H1 (cell line): ENCODE data around the gene MARK3. TPM values are rescaled to one million over a fixed set of nuclear protein-coding genes. Genes with fewer than 3 reads are reported as not detected.
A peak's percentile ranks its signal among the peaks of the same experiment; 100 is the strongest.

ENCODE experiments used
- CTCF ChIA-PET: fragments of 300-600 bp; sonication (Branson Sonifier 250); formaldehyde crosslinking; loops from one replicate; lab custom pipeline; 2021; ENCODE audit not compliant: partially characterized antibody; lab: Charles Lee
- POLR2A ChIA-PET: fragments of 300-600 bp; sonication (Branson Sonifier 250); formaldehyde crosslinking; loops from one replicate; lab custom pipeline; 2021; ENCODE audit warnings: inconsistent platforms; ENCODE audit not compliant: partially characterized antibody; lab: Charles Lee
- DNase-seq, 2 experiments: peaks; one replicate each; pipeline versions ENCODE4 v3.0.0 to v3.0.0-alpha.2; 2010 to 2022; ENCODE audit warnings: low spot score in 2 of 2, low read depth in 1 of 2, mixed read lengths in 1 of 2
- FAIRE-seq: peaks from 2 replicates; lab custom pipeline; 2011; peaks lifted over from hg19 to GRCh38; lab: Jason Lieb, UNC
- H2AFZ ChIP-seq: 2 replicates; pipeline ENCODE4 v1.8.1; 2012; ENCODE audit warnings: low read length, inconsistent platforms
- H2AK5ac ChIP-seq: 2 replicates; pipeline ENCODE4 v1.6.1; 2013; ENCODE audit warnings: low read depth, low read length
- H2BK120ac ChIP-seq: replicated peaks from 2 replicates; pipeline ENCODE3; 2013; ENCODE audit warnings: low read depth, low read length, inconsistent platforms
- H2BK12ac ChIP-seq: 2 replicates; pipeline ENCODE4 v1.6.1; 2013; ENCODE audit warnings: low read depth, low read length
- H2BK15ac ChIP-seq: 2 replicates; pipeline ENCODE4 v1.6.1; 2013; ENCODE audit warnings: low read length
- H2BK20ac ChIP-seq: 2 replicates; pipeline ENCODE4 v1.6.1; 2013; ENCODE audit warnings: low read length
- H2BK5ac ChIP-seq: 2 replicates; pipeline ENCODE4 v1.6.1; 2013; ENCODE audit warnings: low read depth, low read length
- H3K14ac ChIP-seq: 2 replicates; pipeline ENCODE4 v1.6.1; 2013; ENCODE audit warnings: inconsistent platforms; ENCODE audit not compliant: insufficient read length
- H3K18ac ChIP-seq: 2 replicates; pipeline ENCODE4 v1.6.1; 2013; ENCODE audit warnings: low read length; ENCODE audit errors: extremely low read depth
- H3K23ac ChIP-seq: 2 replicates; pipeline ENCODE4 v1.6.1; 2013; ENCODE audit warnings: inconsistent platforms; ENCODE audit not compliant: insufficient read length
- H3K23me2 ChIP-seq: 2 replicates; pipeline ENCODE4 v1.6.1; 2013; ENCODE audit warnings: low read depth, low read length
- H3K27ac ChIP-seq: 2 replicates; pipeline ENCODE4 v1.6.1; 2011; ENCODE audit warnings: low read depth, low read length, inconsistent platforms
- H3K27me3 ChIP-seq, 4 experiments: replicated peaks in 1 of 4; 1 replicate in 1 of 4; 2 replicates in 3 of 4; pipeline versions ENCODE4 v1.6.1 to v1.8.1; 2011 to 2013; ENCODE audit warnings: low read length in 3 of 4, mild to moderate bottlenecking in 3 of 4, inconsistent platforms in 2 of 4, mixed read lengths in 2 of 4, moderate library complexity in 1 of 4; ENCODE audit not compliant: control insufficient read depth in 3 of 4, insufficient read depth in 3 of 4; ENCODE audit errors: extremely low read depth in 1 of 4
- H3K36me3 ChIP-seq, 4 experiments: 2 replicates each; pipeline versions ENCODE4 v1.6.1 to v1.8.1; 2011 to 2013; ENCODE audit warnings: mild to moderate bottlenecking in 4 of 4, low read length in 3 of 4, moderate library complexity in 2 of 4, control low read depth in 1 of 4, inconsistent platforms in 1 of 4; ENCODE audit not compliant: insufficient read depth in 4 of 4, control insufficient read depth in 2 of 4
- H3K4ac ChIP-seq: replicated peaks from 2 replicates; pipeline ENCODE3; 2013; ENCODE audit warnings: low read length, low read depth, mixed read lengths, inconsistent platforms; ENCODE audit not compliant: insufficient read length
- H3K4me1 ChIP-seq, 4 experiments: replicated peaks in 1 of 4; 1 replicate in 1 of 4; 2 replicates in 3 of 4; pipeline versions ENCODE4 v1.6.1 to v1.8.1; 2011 to 2013; ENCODE audit warnings: low read length in 3 of 4, inconsistent platforms in 2 of 4, mixed read lengths in 1 of 4; ENCODE audit not compliant: insufficient read depth in 4 of 4, control insufficient read depth in 3 of 4
- H3K4me2 ChIP-seq, 2 experiments: 2 replicates each; pipeline versions ENCODE4 v1.6.1 to v1.8.1; 2011 to 2013; ENCODE audit warnings: low read depth in 2 of 2, low read length in 2 of 2, control low read depth in 1 of 2, inconsistent platforms in 1 of 2, mild to moderate bottlenecking in 1 of 2; ENCODE audit not compliant: insufficient read depth in 1 of 2
- H3K4me3 ChIP-seq, 4 experiments: fragments of 200-600, 300-600 bp in 1 of 4; sonication (generic), shearing (Covaris generic), sonication (Bioruptor Twin) in 1 of 4; 2 replicates each; pipeline versions ENCODE4 v1.5.1 to v1.8.1; 2011 to 2016; ENCODE audit warnings: low read length in 4 of 4, low read depth in 3 of 4, control low read depth in 2 of 4, inconsistent platforms in 2 of 4, mild to moderate bottlenecking in 2 of 4, mixed read lengths in 1 of 4, moderate library complexity in 1 of 4; ENCODE audit not compliant: insufficient read depth in 2 of 4; ENCODE audit errors: extremely low read depth in 1 of 4
- H3K56ac ChIP-seq: replicated peaks from 2 replicates; pipeline ENCODE3; 2013; ENCODE audit warnings: low read depth, mild to moderate bottlenecking, mixed read lengths, low read length, inconsistent platforms; ENCODE audit not compliant: insufficient read length
- H3K79me1 ChIP-seq: 2 replicates; pipeline ENCODE4 v1.6.1; 2013; ENCODE audit warnings: low read depth, low read length, control low read depth
- H3K79me2 ChIP-seq, 2 experiments: 2 replicates each; pipeline versions ENCODE4 v1.6.1 to v1.8.1; 2012 to 2013; ENCODE audit warnings: low read length in 2 of 2, mild to moderate bottlenecking in 2 of 2, inconsistent platforms in 1 of 2; ENCODE audit not compliant: insufficient read depth in 2 of 2, control insufficient read depth in 1 of 2
- H3K9ac ChIP-seq, 4 experiments: replicated peaks in 1 of 4; 1 replicate in 1 of 4; 2 replicates in 3 of 4; pipeline versions ENCODE4 v1.6.1 to v1.8.1; 2011 to 2013; ENCODE audit warnings: low read depth in 3 of 4, low read length in 3 of 4, control low read depth in 2 of 4, mild to moderate bottlenecking in 2 of 4, moderate library complexity in 2 of 4, inconsistent platforms in 1 of 4; ENCODE audit errors: extremely low read depth in 1 of 4
- H3K9me3 ChIP-seq, 2 experiments: 2 replicates each; pipeline versions ENCODE4 v1.6.1 to v1.8.1; 2012 to 2013; ENCODE audit warnings: mild to moderate bottlenecking in 2 of 2, moderate library complexity in 2 of 2, control low read depth in 1 of 2, inconsistent platforms in 1 of 2, low read depth in 1 of 2, low read length in 1 of 2, mixed read lengths in 1 of 2; ENCODE audit not compliant: insufficient read depth in 2 of 2
- H4K20me1 ChIP-seq, 2 experiments: replicated peaks in 1 of 2; 2 replicates each; pipeline versions ENCODE3 to v1.8.1; 2011 to 2013; ENCODE audit warnings: inconsistent platforms in 2 of 2, low read length in 2 of 2, mild to moderate bottlenecking in 1 of 2; ENCODE audit not compliant: insufficient read depth in 2 of 2, control insufficient read depth in 1 of 2
- H4K5ac ChIP-seq: 2 replicates; pipeline ENCODE4 v1.6.1; 2013; ENCODE audit warnings: low read length, low read depth, mixed read lengths, inconsistent platforms; ENCODE audit not compliant: insufficient read length
- H4K8ac ChIP-seq: 2 replicates; pipeline ENCODE4 v1.8.0; 2013; ENCODE audit warnings: mild to moderate bottlenecking, moderate library complexity, low read length, inconsistent platforms; ENCODE audit not compliant: insufficient read depth; ENCODE audit errors: extremely low read depth
- H4K91ac ChIP-seq: replicated peaks from 2 replicates; pipeline ENCODE3; 2013; ENCODE audit warnings: low read length, mixed read lengths, inconsistent platforms; ENCODE audit not compliant: insufficient read length
- BACH1 ChIP-seq: IDR thresholded peaks from 2 replicates; pipeline ENCODE4 v1.6.1; 2012; ENCODE audit warnings: low read length, improper control_type of control experiment
- CEBPB ChIP-seq: IDR thresholded peaks from 2 replicates; pipeline ENCODE4 v1.6.1; 2012; ENCODE audit warnings: low read depth, low read length
- NANOG ChIP-seq: IDR thresholded peaks from 2 replicates; pipeline ENCODE4 v1.6.1; 2011; ENCODE audit warnings: low read length, low read depth, mild to moderate bottlenecking, inconsistent platforms; ENCODE audit not compliant: insufficient read depth, poor library complexity, severe bottlenecking
- WGBS, 2 experiments: shearing (Covaris generic) in 1 of 2; methylation state at CpG; one replicate each; pipeline versions ENCODE4 v1.1.6 to v1.1.7; 2013 to 2015; ENCODE audit warnings: low lambda C conversion rate in 2 of 2, mixed read lengths in 2 of 2, inconsistent platforms in 1 of 2, low coverage in 1 of 2, missing lambda C conversion rate in 1 of 2; ENCODE audit not compliant: insufficient replicate concordance in 2 of 2, insufficient coverage in 1 of 2, insufficient read length in 1 of 2; ENCODE audit errors: extremely low coverage in 1 of 2, missing lambda C conversion rate in 1 of 2; 5-methylcytosine and 5-hydroxymethylcytosine counted together
- polyA plus RNA-seq, 7 experiments: library from polyadenylated mRNA; depleted of rRNA in 3 of 7; stranded (reverse) in 5 of 7; unstranded in 2 of 7; fragments of >200 nt in 5 of 7; fragments of 200-250 nt in 2 of 7; gene quantifications; 1 replicate in 5 of 7; 2 replicates in 1 of 7; 4 replicates in 1 of 7; pipeline versions ENCODE4 v1.2.1 to v1.2.3, GENCODE V29; 2011 to 2013; ENCODE audit warnings: missing spikeins in 2 of 7, mixed read lengths in 2 of 7
- total RNA-seq: library from RNA; stranded (reverse); fragmentation: NEBNext Ultra II Directional; extraction: Animal tissue kit (Norgen Biotek cat#: 25700); gene quantifications from 2 replicates; pipeline ENCODE4 v1.2.1, GENCODE V29; 2021

Gene MARK3
- total and polyA plus RNA-seq, 2 of the 8 experiments (the other 6 are each of a cell fraction or from before 2014, with no cell fraction given): 39.4 to 76.9 TPM

DNA sequence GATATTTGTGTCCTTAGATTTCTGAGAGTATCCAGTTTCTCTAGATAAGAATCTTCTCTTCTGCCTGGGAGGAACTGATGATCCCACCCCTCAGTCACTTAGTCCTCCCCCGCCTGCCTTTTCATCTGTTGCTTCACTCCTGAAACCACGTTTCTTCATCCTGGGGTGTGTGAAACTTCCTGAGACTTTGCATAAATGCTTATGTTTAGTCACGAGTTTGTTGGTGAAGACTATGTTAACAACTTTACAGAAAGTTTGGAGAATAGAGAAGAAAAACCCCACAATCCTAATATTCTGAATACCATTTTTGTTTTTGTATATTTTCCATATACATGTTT is 33.2 kb downstream of the MARK3 start:
- H3K27ac ChIP-seq: no peak overlapping the region
- ChIA-PET CTCF (interaction anchor here (0.6 to 2.2 kb wide), 4 partner anchors 24 to 1201 kb away, joined by 3 to 7 read pairs (median 3); no protein-coding TSS in a partner anchor), POLR2A (no interaction called here)
- DNase-seq: no peak
- no peak overlapping the region for H2BK20ac ChIP-seq
- no peak for FAIRE-seq
- H4K20me1 ChIP-seq: peaks cover 0 to 6% of the 10 kb centered on the region in 2 experiments
- H3K79me2 ChIP-seq: peaks cover 0 to 56% of the 10 kb centered on the region in 2 experiments; a peak in 2 of 4 replicates
- TF ChIP-seq NANOG (no peak), CEBPB (0 out of 2 replicates have a peak, but pooled peaks have one; percentile 54), BACH1 (no peak)
- H3K23me2 ChIP-seq: no peaks in the 10 kb centered on the region
- H3K14ac ChIP-seq: no peak overlapping the region
- no peak overlapping the region for H2AK5ac ChIP-seq
- H2BK5ac ChIP-seq: no peak overlapping the region
- H3K79me1 ChIP-seq: 0 out of 2 replicates have a peak, but pooled peaks cover 3% of the 10 kb centered on the region
- H4K5ac ChIP-seq: no peak overlapping the region
- no peak overlapping the region for H4K8ac ChIP-seq
- H3K4me2 ChIP-seq: no peak overlapping the region
- H3K36me3 ChIP-seq: peaks cover 0 to 12% (median 2%) of the 10 kb centered on the region in 4 experiments; a peak in 1 of 8 replicates
- no peak overlapping the region for H3K56ac ChIP-seq
- H3K18ac ChIP-seq: no peak overlapping the region
- no peak overlapping the region for H2BK12ac ChIP-seq
- no peak overlapping the region for H2BK15ac ChIP-seq
- H3K9ac ChIP-seq: no peak overlapping the region
- no peak overlapping the region for H3K23ac ChIP-seq
- 58% methylated on average over 3 of the region's 3 CpGs; no CpG with 5 or more reads in 1 of the 2 experiments for WGBS, 2 experiments
- no peak overlapping the region for H4K91ac ChIP-seq
- H3K4ac ChIP-seq: no peak overlapping the region
- no peaks in the 10 kb centered on the region for H3K27me3 ChIP-seq
- no peak overlapping the region for H3K4me3 ChIP-seq
- no peak overlapping the region for H2BK120ac ChIP-seq
- no peak overlapping the region for H2AFZ ChIP-seq
- H3K4me1 ChIP-seq: peaks cover 2 to 11% (median 7%) of the 10 kb centered on the region in 4 experiments
- H3K9me3 ChIP-seq: no peaks in the 10 kb centered on the region
